Heart left ventricle (tissue), 16 donors: ENCODE results near the gene FARP1. TPM values are rescaled to one million over a fixed set of nuclear protein-coding genes. Genes with fewer than 3 reads are reported as not detected.

Experiments
- ATAC-seq, 4 donors: fragments of 200-7000 bp; cut with Tn5 transposase; one replicate each; pipeline ENCODE4 v1.9.1; 2020 to 2022; ENCODE audit warnings: moderate library complexity in 4 of 4, mild to moderate bottlenecking in 3 of 4, moderate number of reproducible peaks in 1 of 4
- DNase-seq, 5 donors: peaks; one replicate each; pipeline ENCODE4 v3.0.0-alpha.2; 2020
- H3K27ac ChIP-seq, 12 donors: fragments of 200-600 bp; sonication (generic) in 4 of 12; one replicate each; pipeline versions ENCODE4 v1.5.0 to v1.8.0; 2016 to 2022; ENCODE audit warnings: mild to moderate bottlenecking in 2 of 12
- H3K27me3 ChIP-seq, 9 donors: fragments of 200-600 bp; sonication (generic) in 2 of 9; one replicate each; pipeline versions ENCODE4 v1.5.1 to v1.8.0; 2016 to 2022; ENCODE audit warnings: mild to moderate bottlenecking in 3 of 9
- H3K36me3 ChIP-seq, 9 donors: fragments of 200-600 bp; sonication (generic) in 2 of 9; one replicate each; pipeline versions ENCODE4 v1.5.0 to v1.8.0; 2018 to 2022; ENCODE audit warnings: mild to moderate bottlenecking in 2 of 9
- H3K4me1 ChIP-seq, 12 donors: fragments of 200-600 bp; sonication (generic) in 4 of 12; one replicate each; pipeline versions ENCODE4 v1.5.0 to v1.8.0; 2016 to 2022; ENCODE audit warnings: mild to moderate bottlenecking in 3 of 12
- H3K4me3 ChIP-seq, 12 donors: fragments of 200-600 bp; sonication (generic) in 4 of 12; one replicate each; pipeline versions ENCODE4 v1.5.0 to v1.8.0; 2017 to 2022; ENCODE audit warnings: mild to moderate bottlenecking in 9 of 12, moderate library complexity in 4 of 12
- H3K9me3 ChIP-seq, 12 donors: fragments of 200-600 bp; sonication (generic) in 4 of 12; one replicate each; pipeline versions ENCODE4 v1.5.0 to v1.8.0; 2016 to 2022; ENCODE audit warnings: mild to moderate bottlenecking in 1 of 12
- CTCF ChIP-seq, 12 donors: fragments of 200-600 bp; sonication (generic) in 4 of 12; IDR thresholded peaks; one replicate each; pipeline versions ENCODE4 v1.5.0 to v1.8.0; 2018 to 2022; ENCODE audit warnings: antibody characterized with exemption in 12 of 12, mild to moderate bottlenecking in 5 of 12
- POLR2A ChIP-seq, 2 donors: fragments of 450-650 bp; IDR thresholded peaks; one replicate each; pipeline ENCODE4 v1.6.1; 2017; ENCODE audit warnings: antibody characterized with exemption in 2 of 2, mild to moderate bottlenecking in 2 of 2, moderate library complexity in 2 of 2
- WGBS, 4 donors: extraction: QIAGEN DNeasy Blood & Tissue Kit in 2 of 4; methylation state at CpG; one replicate each; pipeline versions ENCODE4 v1.1.5 to v1.1.7; 2013 to 2018; 5-methylcytosine and 5-hydroxymethylcytosine counted together
- intact Hi-C, 10 donors: fragments of 100-400 bp; cut with DNase I; formaldehyde crosslinking; loops; one replicate each; pipeline versions ENCODE4 v1.11.1 to v1.14.2; 2022
- polyA plus RNA-seq, 2 donors: library from polyadenylated mRNA; stranded (reverse); fragments of 200-250 nt; gene quantifications; one replicate each; pipeline ENCODE4 v1.2.3, GENCODE V29; 2013
- total RNA-seq, 9 donors: library from RNA; depleted of rRNA in 2 of 9; stranded (reverse); fragments of >200 nt in 2 of 9; fragmentation: NEBNext Ultra II Directional in 3 of 9; extraction: Animal tissue kit (Norgen Biotek cat#: 25700) in 3 of 9; gene quantifications; one replicate each; pipeline versions ENCODE4 v1.1.0 to v1.2.4, GENCODE V29; 2016 to 2023
- donor health status: ischemic (EF 13 %, LVEDD 7.1; RV severe dilation, severe dysfunction).
- donor health status: healthy with polysubstance abuse.
- donor health status: DM: no; HTN: yes; CAD: no.
- donor health status: DM: no; HTN: no; CAD: no.
- donor health status: ischemic (EF 25% LVEDD 6.9; RV normal size, moderate dysfunction).
- donor health status: ischemic (EF 25% LVEDD 5.7; RV mildly dilated, moderate dysfunction).
- donor health status: healthy.
- donor health status: DM: yes; HTN: yes; CAD: no.
- donor health status: ischemic (EF 35%, LVEDD 5.7; RV mildly dilated, moderate dysfunction).
- donor health status: nonischemic (EF 11% LVEDD 7.7; RV severe dilation, severe dysfunction).
- donor health status: DM: yes; HTN: yes; CAD: no.
- donor health status: PGD.
- donor health status: ischemic (EF 29% LVEDD 5.4; RV normal size, mild dysfunction).
- donor health status: nonischemic (EF 23%, LVEDD 6.1; RV moderate dilation, normal function).

FARP1 gene
- total and polyA plus RNA-seq, 11 donors: 7.7 to 51.8 (median 22.3) TPM

- 74 to 99% (median 94%) methylated on average over 2 of the region's 2 CpGs for WGBS, 4 donors
- no peaks in the 10 kb centered on the region for H3K27me3 ChIP-seq
- intact Hi-C loops: no loop called here
- TF ChIP-seq POLR2A (IDR thresholded peaks at IDR 0.05): no peak
- TF ChIP-seq CTCF (IDR thresholded peaks at IDR 0.05): no peak
- ATAC-seq (no peak), DNase-seq (no peak)
- H3K36me3 ChIP-seq: no peaks in the 10 kb centered on the region
- no peak overlapping the region for H3K27ac ChIP-seq
- H3K4me3 ChIP-seq: no peak overlapping the region
- no peaks in the 10 kb centered on the region for H3K4me1 ChIP-seq
- no peaks in the 10 kb centered on the region for H3K9me3 ChIP-seq
Observed at GRCh38 chr13:98103531-98103930, 39.4 kb upstream of the FARP1 start.

GRCh38 chr13:98103942-98104880 lies 38.7 kb upstream of the FARP1 start:
- no peaks in the 10 kb centered on the region for H3K36me3 ChIP-seq
- no peaks in the 10 kb centered on the region for H3K9me3 ChIP-seq
- DNase-seq: no peak
- no peak overlapping the region for H3K27ac ChIP-seq
- no peak for ATAC-seq
- WGBS, 4 donors: 67 to 85% (median 81%) methylated on average over 10 of the region's 10 CpGs
- no peak for TF ChIP-seq CTCF (IDR thresholded peaks at IDR 0.05)
- no peak for TF ChIP-seq POLR2A (IDR thresholded peaks at IDR 0.05)
- H3K27me3 ChIP-seq: no peaks in the 10 kb centered on the region
- H3K4me3 ChIP-seq: no peak overlapping the region
- intact Hi-C loops: no loop called here
- no peaks in the 10 kb centered on the region for H3K4me1 ChIP-seq

- WGBS, 4 donors: 19 to 30% (median 30%) methylated on average over 3 of the region's 3 CpGs
- no peaks in the 10 kb centered on the region for H3K4me1 ChIP-seq
- peak overlapping the region in 2 of 12 donors; percentile 7 to 17 for H3K27ac ChIP-seq
- ATAC-seq (peak; percentile 83 to 96 (median 92)), DNase-seq (peak in 4 of 5 donors; percentile 45 to 64 (median 52))
- H3K4me3 ChIP-seq: no peak overlapping the region
- TF ChIP-seq CTCF (IDR thresholded peaks at IDR 0.05) (no peak), POLR2A (IDR thresholded peaks at IDR 0.05) (no peak)
- intact Hi-C loops: no loop called here
- H3K36me3 ChIP-seq: no peaks in the 10 kb centered on the region
- no peaks in the 10 kb centered on the region for H3K9me3 ChIP-seq
- no peaks in the 10 kb centered on the region for H3K27me3 ChIP-seq
Observed at GRCh38 chr13:98105929-98106336, 37.0 kb upstream of the FARP1 start.

- Histone ChIP-seq H3K4me3 (no peak overlapping the region), H3K9me3 (no peaks in the 10 kb centered on the region), H3K4me1 (no peaks in the 10 kb centered on the region), H3K36me3 (no peaks in the 10 kb centered on the region), H3K27me3 (no peaks in the 10 kb centered on the region), H3K27ac (no peak overlapping the region)
- no peak for ATAC-seq
- DNase-seq: no peak
- 55 to 69% (median 59%) methylated on average over 3 of the region's 3 CpGs for WGBS, 4 donors
- TF ChIP-seq CTCF (IDR thresholded peaks at IDR 0.05): no peak
- TF ChIP-seq POLR2A (IDR thresholded peaks at IDR 0.05): no peak
- intact Hi-C loops: no loop called here
Observed at GRCh38 chr13:98108341-98108740, 34.6 kb upstream of the FARP1 start.
